Nephron (organoid): ENCODE measurements around the gene WDSUB1.

Experiments used
- H3K27ac Mint-ChIP-seq, 3 experiments: 2 replicates each; pipeline ENCODE4 v1.8.0; 2020; ENCODE audit warnings: mixed read lengths in 3 of 3, mild to moderate bottlenecking in 2 of 3, moderate library complexity in 1 of 3
- H3K27me3 Mint-ChIP-seq: 2 replicates; pipeline ENCODE4 v1.8.0; 2021; ENCODE audit warnings: low read depth, mild to moderate bottlenecking, moderate library complexity, mixed read lengths
- H3K36me3 Mint-ChIP-seq: 2 replicates; pipeline ENCODE4 v1.8.0; 2020; ENCODE audit warnings: low read depth, mixed read lengths
- H3K4me1 Mint-ChIP-seq: 2 replicates; pipeline ENCODE4 v1.8.0; 2020; ENCODE audit warnings: mixed read lengths
- H3K4me3 Mint-ChIP-seq, 3 experiments: 2 replicates each; pipeline ENCODE4 v1.8.0; 2020; ENCODE audit warnings: mild to moderate bottlenecking in 3 of 3, mixed read lengths in 3 of 3, moderate library complexity in 2 of 3
- H3K9me3 Mint-ChIP-seq: 2 replicates; pipeline ENCODE4 v1.8.0; 2020; ENCODE audit warnings: mixed read lengths
- CTCF ChIP-seq, 3 experiments: fragments of 200-600 bp; sonication (generic); IDR thresholded peaks; one replicate each; pipeline ENCODE4 v1.5.0; 2021; ENCODE audit warnings: antibody characterized with exemption in 3 of 3; ENCODE audit not compliant: unreplicated experiment in 3 of 3

WDSUB1 gene

GRCh38 chr2:159193791-159194190, 92.7 kb downstream of the WDSUB1 start:
- H3K27ac Mint-ChIP-seq: no peak overlapping the region
- H3K36me3 Mint-ChIP-seq: peaks cover 56% of the 10 kb centered on the region
- H3K9me3 Mint-ChIP-seq: no peaks in the 10 kb centered on the region
- peaks cover 17% of the 10 kb centered on the region for H3K4me1 Mint-ChIP-seq
- H3K4me3 Mint-ChIP-seq: no peak overlapping the region
- no peak for TF ChIP-seq CTCF (IDR thresholded peaks at IDR 0.05; ENCODE audit: unreplicated experiment in 3 of 3)
- no peaks in the 10 kb centered on the region for H3K27me3 Mint-ChIP-seq

GRCh38 chr2:159192371-159192918, 94.1 kb downstream of the WDSUB1 start:
- Mint-ChIP-seq H3K9me3 (no peaks in the 10 kb centered on the region), H3K4me1 (peaks cover 17% of the 10 kb centered on the region), H3K27ac (no peak overlapping the region), H3K36me3 (peaks cover 56% of the 10 kb centered on the region), H3K27me3 (no peaks in the 10 kb centered on the region), H3K4me3 (no peak overlapping the region)
- no peak for TF ChIP-seq CTCF (IDR thresholded peaks at IDR 0.05; ENCODE audit: unreplicated experiment in 3 of 3)

DNA sequence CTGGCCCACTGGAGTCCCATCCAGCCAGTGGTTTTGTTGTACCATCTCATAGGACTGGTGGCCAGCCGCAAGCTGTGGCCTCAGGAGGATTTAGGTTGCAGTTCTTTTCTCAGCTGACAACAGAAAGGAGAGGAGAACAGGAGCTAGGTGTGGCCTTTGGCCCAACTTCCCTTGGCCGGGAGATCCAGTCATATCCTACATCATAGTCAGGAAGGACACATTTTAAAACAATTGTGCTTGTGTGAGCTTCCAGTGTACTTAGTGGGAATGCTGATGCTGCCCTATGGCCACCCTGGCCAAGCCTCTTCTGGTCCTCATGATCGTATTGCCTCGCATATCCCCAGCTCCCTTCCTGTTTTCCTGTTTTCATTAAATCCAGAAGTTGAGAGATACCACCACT, 98.1 kb downstream of the WDSUB1 start:
- no peak for TF ChIP-seq CTCF (IDR thresholded peaks at IDR 0.05; ENCODE audit: unreplicated experiment in 3 of 3)
- Mint-ChIP-seq H3K4me3 (no peak overlapping the region), H3K27me3 (no peaks in the 10 kb centered on the region), H3K9me3 (no peaks in the 10 kb centered on the region), H3K4me1 (no peaks in the 10 kb centered on the region), H3K36me3 (peaks cover 63% of the 10 kb centered on the region), H3K27ac (peak overlapping the region in 1 of 3 experiments; percentile 25)

DNA sequence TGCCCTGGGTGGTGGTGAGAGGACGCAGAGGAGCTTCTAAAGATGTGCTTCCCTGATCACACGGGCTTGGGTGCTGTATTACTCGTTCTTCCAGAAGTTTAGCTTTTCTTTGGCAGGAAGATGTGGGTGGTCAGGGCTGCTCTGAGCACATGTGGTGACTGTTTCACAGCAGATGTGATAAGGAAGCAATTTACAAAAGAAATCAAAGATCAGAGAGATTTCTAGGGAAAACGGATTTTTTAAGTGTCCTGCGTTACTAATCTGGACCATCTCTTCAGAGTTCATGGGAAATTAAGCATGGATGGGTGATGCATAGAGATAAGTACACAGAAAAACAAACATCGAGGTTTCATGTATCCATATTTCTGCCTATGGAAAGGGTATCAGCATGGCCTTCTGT, 99.4 kb downstream of the WDSUB1 start:
- Mint-ChIP-seq H3K27ac (peak overlapping the region in 1 of 3 experiments; percentile 19), H3K4me3 (no peak overlapping the region), H3K36me3 (peaks cover 69% of the 10 kb centered on the region), H3K9me3 (no peaks in the 10 kb centered on the region), H3K4me1 (no peaks in the 10 kb centered on the region), H3K27me3 (no peaks in the 10 kb centered on the region)
- no peak for TF ChIP-seq CTCF (IDR thresholded peaks at IDR 0.05; ENCODE audit: unreplicated experiment in 3 of 3)

DNA sequence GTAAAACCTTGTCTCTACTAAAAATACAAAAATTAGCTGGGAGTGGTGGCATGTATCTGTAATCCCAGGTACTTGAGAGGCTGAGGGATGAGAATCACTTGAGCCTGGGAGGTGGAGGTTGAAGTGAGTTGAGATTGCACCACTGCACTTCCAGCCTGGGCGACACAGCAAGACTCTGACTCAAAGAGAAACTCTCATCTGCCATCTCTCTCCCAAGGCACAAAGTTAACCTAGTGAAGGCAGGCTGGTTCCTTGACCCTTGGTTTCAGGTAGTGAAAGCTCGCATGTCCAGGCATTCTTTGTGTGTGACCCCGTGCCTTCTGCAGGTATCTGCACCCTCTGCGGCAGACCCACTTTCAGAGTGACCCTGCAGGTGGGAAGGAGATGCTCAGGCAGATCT, 100.0 kb downstream of the WDSUB1 start:
- no peaks in the 10 kb centered on the region for H3K27me3 Mint-ChIP-seq
- peaks cover 69% of the 10 kb centered on the region for H3K36me3 Mint-ChIP-seq
- no peak overlapping the region for H3K27ac Mint-ChIP-seq
- H3K4me3 Mint-ChIP-seq: no peak overlapping the region
- TF ChIP-seq CTCF (IDR thresholded peaks at IDR 0.05; ENCODE audit: unreplicated experiment in 3 of 3): no peak
- no peaks in the 10 kb centered on the region for H3K9me3 Mint-ChIP-seq
- no peaks in the 10 kb centered on the region for H3K4me1 Mint-ChIP-seq
